ENCODE results near the gene LAMC2. TPM values are rescaled to one million over a fixed set of nuclear protein-coding genes. Genes with fewer than 3 reads are reported as not detected.

LAMC2 gene
- total RNA-seq, 4 donors from 2014 or later, result 9.4 to 17.4 (median 15.9) TPM

DNA sequence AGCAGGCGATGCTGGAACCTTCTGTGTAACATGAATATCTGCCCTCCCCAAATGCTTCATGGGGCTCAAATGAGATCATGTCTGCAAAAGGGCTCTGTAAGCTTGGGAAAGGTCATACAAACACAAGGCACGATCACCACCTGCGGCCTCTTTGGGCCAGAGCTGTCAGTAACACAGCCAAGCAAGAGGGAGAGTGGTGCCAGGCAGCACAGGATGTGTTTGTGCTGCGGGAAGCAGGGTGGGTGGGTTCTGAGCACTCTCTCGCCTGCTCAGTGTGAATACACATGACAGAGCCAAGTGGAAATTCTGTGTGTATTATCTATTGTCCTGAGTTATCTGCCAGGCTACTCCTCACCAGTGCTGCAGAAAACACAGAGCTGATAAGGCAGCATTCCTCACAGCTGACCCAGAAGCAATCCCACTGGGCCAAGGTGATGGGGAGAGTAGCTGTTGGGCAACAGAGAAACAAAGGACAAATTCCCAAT is 101.2 kb downstream of the LAMC2 start:
- no peak for DNase-seq
- intact Hi-C loops (cut with DNase I), result loop anchor here (10.0 kb wide), 1 partner anchor 258 kb away; no protein-coding TSS in a partner anchor

DNA sequence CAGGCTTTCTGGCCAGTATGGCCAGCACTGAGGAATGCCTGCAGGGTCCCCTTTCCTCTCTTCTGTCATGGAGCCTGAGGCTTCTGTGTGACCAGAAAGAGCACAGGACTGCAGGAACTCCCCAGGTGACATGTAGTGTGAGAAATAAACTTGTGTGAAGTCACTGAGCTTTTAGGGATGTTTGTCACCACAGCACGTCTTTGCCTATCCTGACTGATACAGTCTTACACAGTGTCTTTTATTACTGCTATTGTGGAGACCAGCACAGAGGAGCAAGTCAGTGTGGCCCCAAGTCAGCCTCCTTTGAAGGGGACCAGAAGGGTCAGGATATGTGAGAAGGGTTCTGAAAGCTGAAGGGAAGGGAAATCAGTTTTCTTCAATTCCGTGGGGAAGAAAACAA is 102.5 kb downstream of the LAMC2 start:
- H3K4me1 ChIP-seq, result peaks cover 7 to 30% (median 15%) of the 10 kb centered on the region in 3 donors
- H3K9me3 ChIP-seq, result no peaks in the 10 kb centered on the region
- no peak overlapping the region for H3K27ac ChIP-seq
- WGBS, 2 donors, result 80 to 100% methylated on average over 1 to 2 of the region's 2 CpGs
- DNase-seq, result no peak
- no peaks in the 10 kb centered on the region for H3K27me3 ChIP-seq
- intact Hi-C loops (cut with DNase I), result loop anchor here (10.0 kb wide), 1 partner anchor 256 kb away; no protein-coding TSS in a partner anchor
- TF ChIP-seq, protein P1, sequence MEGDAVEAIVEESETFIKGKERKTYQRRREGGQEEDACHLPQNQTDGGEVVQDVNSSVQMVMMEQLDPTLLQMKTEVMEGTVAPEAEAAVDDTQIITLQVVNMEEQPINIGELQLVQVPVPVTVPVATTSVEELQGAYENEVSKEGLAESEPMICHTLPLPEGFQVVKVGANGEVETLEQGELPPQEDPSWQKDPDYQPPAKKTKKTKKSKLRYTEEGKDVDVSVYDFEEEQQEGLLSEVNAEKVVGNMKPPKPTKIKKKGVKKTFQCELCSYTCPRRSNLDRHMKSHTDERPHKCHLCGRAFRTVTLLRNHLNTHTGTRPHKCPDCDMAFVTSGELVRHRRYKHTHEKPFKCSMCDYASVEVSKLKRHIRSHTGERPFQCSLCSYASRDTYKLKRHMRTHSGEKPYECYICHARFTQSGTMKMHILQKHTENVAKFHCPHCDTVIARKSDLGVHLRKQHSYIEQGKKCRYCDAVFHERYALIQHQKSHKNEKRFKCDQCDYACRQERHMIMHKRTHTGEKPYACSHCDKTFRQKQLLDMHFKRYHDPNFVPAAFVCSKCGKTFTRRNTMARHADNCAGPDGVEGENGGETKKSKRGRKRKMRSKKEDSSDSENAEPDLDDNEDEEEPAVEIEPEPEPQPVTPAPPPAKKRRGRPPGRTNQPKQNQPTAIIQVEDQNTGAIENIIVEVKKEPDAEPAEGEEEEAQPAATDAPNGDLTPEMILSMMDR (IDR thresholded peaks at IDR 0.05), result no peak
- no peak for TF ChIP-seq POLR2A (IDR thresholded peaks at IDR 0.05)
- no peaks in the 10 kb centered on the region for H3K36me3 ChIP-seq
- no peak overlapping the region for H3K4me3 ChIP-seq

More for the DNA sequence above, 101.2 kb downstream of the LAMC2 start:
- 66% methylated on average over 4 to 5 of the region's 5 CpGs for WGBS, 2 donors
- H3K27ac ChIP-seq, result peak overlapping the region in 2 of 4 donors; percentile 22 to 46
- no peak overlapping the region for H3K4me3 ChIP-seq
- no peaks in the 10 kb centered on the region for H3K27me3 ChIP-seq
- peaks cover 7 to 31% (median 14%) of the 10 kb centered on the region in 3 donors for H3K4me1 ChIP-seq
- no peak for TF ChIP-seq POLR2A (IDR thresholded peaks at IDR 0.05)
- TF ChIP-seq, protein P1 (IDR thresholded peaks at IDR 0.05), result no peak
- no peaks in the 10 kb centered on the region for H3K9me3 ChIP-seq
- H3K36me3 ChIP-seq, result no peaks in the 10 kb centered on the region

DNA sequence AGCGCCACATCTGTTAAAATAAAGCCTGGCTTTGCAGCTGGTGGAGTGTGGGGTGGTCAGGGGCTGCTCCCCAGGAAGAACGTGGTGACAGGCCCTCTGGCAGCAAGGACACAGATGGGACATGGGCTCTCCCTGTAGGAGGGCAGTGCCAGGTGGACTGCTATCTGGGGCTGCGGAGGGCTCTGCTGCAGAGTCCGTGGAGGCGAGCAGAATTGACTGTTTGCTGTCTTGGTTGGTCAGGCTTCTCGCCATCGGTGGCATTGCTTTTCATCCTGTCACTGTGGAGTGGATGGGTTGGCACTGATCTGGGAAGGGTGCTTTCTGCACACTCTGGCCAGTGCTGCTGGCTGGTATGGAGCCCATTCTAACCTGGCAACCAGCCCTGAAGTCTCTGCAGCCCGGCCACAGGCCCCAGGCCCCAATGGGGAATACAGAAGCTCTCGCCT is 103.0 kb downstream of the LAMC2 start:
- intact Hi-C loops (cut with DNase I), result loop anchor here (10.0 kb wide), 1 partner anchor 256 kb away; no protein-coding TSS in a partner anchor

DNA sequence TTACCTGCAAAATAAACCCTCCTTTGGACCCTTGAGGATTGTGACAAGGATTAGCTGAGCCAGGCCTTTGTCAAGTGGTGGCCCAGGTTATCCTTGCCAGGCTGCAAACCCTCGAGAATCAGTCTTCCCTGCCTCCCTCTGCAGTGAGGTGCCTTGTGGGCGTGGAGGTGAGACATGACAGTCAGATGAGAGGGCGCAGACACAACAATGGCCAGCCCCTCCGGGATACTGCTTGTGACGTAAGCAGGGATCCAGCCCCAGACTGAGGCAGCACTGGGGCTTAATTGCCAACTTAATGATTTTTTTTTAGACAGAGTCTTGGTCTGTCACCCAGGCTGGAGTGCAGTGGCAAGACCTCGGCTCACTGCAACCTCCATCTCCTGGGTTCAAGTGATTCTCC is 104.6 kb downstream of the LAMC2 start:
- H3K4me3 ChIP-seq, result no peak overlapping the region
- TF ChIP-seq, protein P1 (IDR thresholded peaks at IDR 0.05), result no peak
- TF ChIP-seq POLR2A (IDR thresholded peaks at IDR 0.05), result no peak
- WGBS, 2 donors, result 70 to 81% methylated on average over 5 to 6 of the region's 6 CpGs
- no peaks in the 10 kb centered on the region for H3K27me3 ChIP-seq
- peaks cover 7 to 23% (median 11%) of the 10 kb centered on the region in 3 donors for H3K4me1 ChIP-seq
- intact Hi-C loops (cut with DNase I), result no loop called here
- H3K27ac ChIP-seq, result no peak overlapping the region
- H3K36me3 ChIP-seq, result no peaks in the 10 kb centered on the region
- no peaks in the 10 kb centered on the region for H3K9me3 ChIP-seq
- DNase-seq, result no peak

More for the DNA sequence above, 103.0 kb downstream of the LAMC2 start:
- no peaks in the 10 kb centered on the region for H3K9me3 ChIP-seq
- DNase-seq, result no peak
- 83 to 90% methylated on average over 1 to 4 of the region's 9 CpGs for WGBS, 2 donors
- H3K4me3 ChIP-seq, result no peak overlapping the region
- H3K4me1 ChIP-seq, result peaks cover 7 to 25% (median 11%) of the 10 kb centered on the region in 3 donors
- TF ChIP-seq POLR2A (IDR thresholded peaks at IDR 0.05), result no peak
- no peaks in the 10 kb centered on the region for H3K27me3 ChIP-seq
- H3K27ac ChIP-seq, result no peak overlapping the region
- H3K36me3 ChIP-seq, result no peaks in the 10 kb centered on the region

DNA sequence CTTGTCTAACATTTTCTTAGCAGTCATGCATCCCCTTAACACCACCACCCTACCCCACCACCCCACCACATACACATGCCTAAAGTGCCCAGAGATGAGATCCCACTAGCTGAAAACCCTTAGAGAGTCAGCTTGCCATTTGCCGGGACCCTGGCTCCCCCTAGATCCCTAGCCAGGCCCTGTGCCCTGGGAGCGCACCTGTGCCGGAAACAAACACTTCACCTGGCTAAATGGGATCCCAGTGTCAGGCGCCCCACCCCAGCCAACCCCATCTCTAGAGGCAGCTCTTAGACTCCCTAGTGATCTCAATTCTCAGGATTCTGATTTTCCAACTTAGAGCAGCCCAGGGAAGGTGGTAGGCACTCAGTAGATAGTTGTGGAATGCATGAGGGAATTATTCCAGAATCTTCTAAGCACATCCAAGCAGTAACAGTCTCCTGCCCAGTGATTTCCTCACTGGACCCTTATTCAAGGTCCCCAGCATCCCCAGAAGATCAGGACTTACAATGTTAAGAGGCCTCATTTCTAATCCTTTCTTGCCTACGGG is 105.2 kb downstream of the LAMC2 start:
- peak overlapping the region in 2 of 4 donors; percentile 44 to 54 for H3K27ac ChIP-seq
- H3K9me3 ChIP-seq, result no peaks in the 10 kb centered on the region
- peaks cover 7 to 23% (median 11%) of the 10 kb centered on the region in 3 donors for H3K4me1 ChIP-seq
- no peaks in the 10 kb centered on the region for H3K27me3 ChIP-seq
- H3K36me3 ChIP-seq, result no peaks in the 10 kb centered on the region
- DNase-seq, result no peak
- intact Hi-C loops (cut with DNase I), result no loop called here
- H3K4me3 ChIP-seq, result no peak overlapping the region
- WGBS, 2 donors, result 42 to 79% methylated on average over 1 to 5 of the region's 5 CpGs
- TF ChIP-seq POLR2A (IDR thresholded peaks at IDR 0.05), result no peak

DNA sequence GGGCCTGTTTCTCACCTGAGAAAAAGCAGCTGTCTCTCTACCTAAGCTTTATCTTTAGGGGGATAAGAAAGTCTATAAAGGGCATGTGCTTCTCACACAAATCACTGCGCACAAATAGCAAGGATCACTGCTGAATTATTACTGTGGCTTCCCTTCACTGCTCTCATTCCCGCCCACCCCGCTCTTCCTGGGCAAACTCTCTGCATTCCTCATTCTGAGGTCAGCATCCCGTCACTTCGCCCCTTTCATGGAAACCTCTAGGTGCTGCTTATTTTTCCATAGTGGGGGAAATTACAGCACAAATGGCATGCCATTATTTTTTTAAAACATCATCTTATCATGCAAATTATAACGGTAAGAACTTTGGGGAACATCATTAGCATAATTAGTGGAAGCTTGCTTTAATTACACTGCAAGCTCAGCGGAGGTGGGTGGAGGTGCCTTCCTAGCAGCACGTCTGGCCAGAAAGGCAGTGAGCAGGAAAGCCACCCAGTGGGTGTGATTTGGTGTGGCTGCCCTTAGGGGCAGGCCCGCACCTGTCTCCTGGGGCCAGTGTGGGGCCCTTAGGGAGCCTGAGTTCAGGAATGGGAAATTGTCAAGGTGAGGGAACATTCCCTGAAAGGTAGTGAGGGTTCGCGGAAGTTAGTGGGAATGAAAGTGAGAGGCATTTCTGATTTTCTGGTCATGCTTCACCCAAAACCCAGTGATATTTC is 105.9 kb downstream of the LAMC2 start:
- WGBS, 2 donors, result 55 to 65% methylated on average over 10 to 11 of the region's 11 CpGs
- H3K27ac ChIP-seq, result peak overlapping the region in 2 of 4 donors; percentile 21 to 44

More for the DNA sequence above, 105.9 kb downstream of the LAMC2 start:
- no peak for DNase-seq
- Histone ChIP-seq H3K27me3 (no peaks in the 10 kb centered on the region), H3K4me1 (peaks cover 7 to 23% (median 11%) of the 10 kb centered on the region in 3 donors), H3K9me3 (no peaks in the 10 kb centered on the region), H3K36me3 (no peaks in the 10 kb centered on the region), H3K4me3 (no peak overlapping the region)
- TF ChIP-seq, protein P1 (IDR thresholded peaks at IDR 0.05), result peak in 1 of 6 experiments; percentile 5
- no peak for TF ChIP-seq POLR2A (IDR thresholded peaks at IDR 0.05)
- intact Hi-C loops (cut with DNase I), result no loop called here

All from esophagus squamous epithelium (tissue), 5 donors.